Prostate gland (tissue), 2 donors: ENCODE measurements around the gene TPX2. TPM values are rescaled to one million over a fixed set of nuclear protein-coding genes. Genes with fewer than 3 reads are reported as not detected.

Source experiments
- DNase-seq: peaks from one replicate; pipeline ENCODE4 v3.0.0-alpha.2; 2019; ENCODE audit warnings: low spot score
- H3K27ac ChIP-seq, 2 donors: fragments of 200-600 bp; sonication (generic); 2 replicates each; pipeline ENCODE4 v1.5.1; 2017 to 2019
- H3K27me3 ChIP-seq: fragments of 200-600 bp; sonication (generic); replicated peaks from 2 replicates; pipeline ENCODE4 v1.5.1; 2019; ENCODE audit not compliant: insufficient read depth
- H3K36me3 ChIP-seq, 2 donors: fragments of 200-600 bp; sonication (generic); 1 replicate in 1 of 2; 2 replicates in 1 of 2; pipeline versions ENCODE4 v1.5.1 to v1.8.1; 2017 to 2019
- H3K4me1 ChIP-seq: fragments of 200-600 bp; sonication (generic); replicated peaks from 2 replicates; pipeline ENCODE4 v1.5.1; 2019
- H3K4me3 ChIP-seq, 2 donors: fragments of 200-600 bp; sonication (generic); 2 replicates each; pipeline ENCODE4 v1.5.1; 2017 to 2019
- H3K9me3 ChIP-seq: fragments of 200-600 bp; sonication (generic); 2 replicates; pipeline ENCODE4 v1.5.1; 2017
- POLR2A ChIP-seq: fragments of 450-650 bp; IDR thresholded peaks from one replicate; pipeline ENCODE4 v1.6.1; 2016; ENCODE audit warnings: antibody characterized with exemption, mild to moderate bottlenecking
- POLR2AphosphoS5 ChIP-seq: sonication (generic); formaldehyde crosslinking; IDR thresholded peaks from one replicate; pipeline ENCODE4 v1.6.1; 2017; ENCODE audit warnings: antibody characterized with exemption
- whole genome bisulfite sequencing: methylation state at CpG from one replicate; pipeline ENCODE4 v1.1.5; 2018; 5-methylcytosine and 5-hydroxymethylcytosine counted together
- intact Hi-C: fragments of 100-400 bp; cut with DNase I; formaldehyde crosslinking; loops from one replicate; pipeline ENCODE4 v1.14.2; 2022
- total RNA-seq, 2 donors: library from RNA; depleted of rRNA; stranded (reverse); fragments of >200 nt; gene quantifications; one replicate each; pipeline ENCODE4 v1.1.0, GENCODE V29; 2016
- TF ChIP-seq, protein P1 (sequence below), 4 experiments: fragments of 200-600 bp in 2 of 4; fragments of 450-650 bp in 2 of 4; sonication (generic) in 2 of 4; IDR thresholded peaks; 1 replicate in 3 of 4; 2 replicates in 1 of 4; pipeline ENCODE4 v1.5.1; 2016 to 2019; ENCODE audit warnings: antibody characterized with exemption in 4 of 4, mild to moderate bottlenecking in 2 of 4, moderate library complexity in 2 of 4

TPX2 gene
- total RNA-seq, 2 donors from 2014 or later: 1.4 to 23.2 TPM

DNA sequence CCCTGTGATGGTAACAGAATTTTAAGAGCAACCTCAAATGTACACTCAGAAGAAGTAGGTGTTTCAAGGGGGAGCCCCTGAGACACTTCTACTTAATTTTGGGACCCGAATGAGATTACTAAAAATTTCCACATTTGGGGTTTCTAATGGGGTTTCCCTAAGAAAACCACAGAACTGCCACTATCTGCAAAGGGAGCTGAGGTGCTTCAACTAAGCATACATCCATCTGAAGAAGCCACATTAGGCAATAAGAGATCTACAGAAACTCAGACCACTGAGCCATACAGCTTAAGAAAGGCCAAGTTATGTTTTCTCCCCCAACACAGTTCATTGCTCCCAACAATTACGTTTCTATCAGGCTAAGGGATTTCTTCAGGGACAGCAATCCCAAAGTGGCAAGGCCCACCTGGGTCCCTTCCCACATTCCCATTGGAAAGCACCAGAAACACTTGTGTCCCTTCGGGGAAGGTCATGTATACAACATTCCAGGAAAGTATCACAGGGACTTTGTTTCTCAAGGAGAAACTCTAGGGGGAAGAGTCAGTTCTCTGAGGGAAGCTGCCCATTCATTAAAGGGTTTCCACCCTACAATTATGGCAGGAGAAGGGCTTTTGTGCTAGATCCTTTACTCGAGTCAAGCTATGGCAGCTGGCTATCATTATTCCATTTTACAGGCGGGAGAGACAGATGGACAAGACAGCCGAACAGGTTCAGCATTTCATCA, 21.4 kb upstream of the TPX2 start:
- Histone ChIP-seq H3K4me1 (peaks cover 16% of the 10 kb centered on the region), H3K36me3 (no peaks in the 10 kb centered on the region), H3K27ac (peak overlapping the region; percentile 96 to 100), H3K9me3 (no peaks in the 10 kb centered on the region), H3K4me3 (peak overlapping the region in 1 of 2 donors; percentile 90), H3K27me3 (no peaks in the 10 kb centered on the region)
- intact Hi-C loops: no loop called here
- no peak for DNase-seq
- WGBS: 69% methylated on average over 6 of the region's 6 CpGs
- TF ChIP-seq, protein P1, sequence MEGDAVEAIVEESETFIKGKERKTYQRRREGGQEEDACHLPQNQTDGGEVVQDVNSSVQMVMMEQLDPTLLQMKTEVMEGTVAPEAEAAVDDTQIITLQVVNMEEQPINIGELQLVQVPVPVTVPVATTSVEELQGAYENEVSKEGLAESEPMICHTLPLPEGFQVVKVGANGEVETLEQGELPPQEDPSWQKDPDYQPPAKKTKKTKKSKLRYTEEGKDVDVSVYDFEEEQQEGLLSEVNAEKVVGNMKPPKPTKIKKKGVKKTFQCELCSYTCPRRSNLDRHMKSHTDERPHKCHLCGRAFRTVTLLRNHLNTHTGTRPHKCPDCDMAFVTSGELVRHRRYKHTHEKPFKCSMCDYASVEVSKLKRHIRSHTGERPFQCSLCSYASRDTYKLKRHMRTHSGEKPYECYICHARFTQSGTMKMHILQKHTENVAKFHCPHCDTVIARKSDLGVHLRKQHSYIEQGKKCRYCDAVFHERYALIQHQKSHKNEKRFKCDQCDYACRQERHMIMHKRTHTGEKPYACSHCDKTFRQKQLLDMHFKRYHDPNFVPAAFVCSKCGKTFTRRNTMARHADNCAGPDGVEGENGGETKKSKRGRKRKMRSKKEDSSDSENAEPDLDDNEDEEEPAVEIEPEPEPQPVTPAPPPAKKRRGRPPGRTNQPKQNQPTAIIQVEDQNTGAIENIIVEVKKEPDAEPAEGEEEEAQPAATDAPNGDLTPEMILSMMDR (IDR thresholded peaks at IDR 0.05): no peak
- TF ChIP-seq POLR2A: no peak

DNA sequence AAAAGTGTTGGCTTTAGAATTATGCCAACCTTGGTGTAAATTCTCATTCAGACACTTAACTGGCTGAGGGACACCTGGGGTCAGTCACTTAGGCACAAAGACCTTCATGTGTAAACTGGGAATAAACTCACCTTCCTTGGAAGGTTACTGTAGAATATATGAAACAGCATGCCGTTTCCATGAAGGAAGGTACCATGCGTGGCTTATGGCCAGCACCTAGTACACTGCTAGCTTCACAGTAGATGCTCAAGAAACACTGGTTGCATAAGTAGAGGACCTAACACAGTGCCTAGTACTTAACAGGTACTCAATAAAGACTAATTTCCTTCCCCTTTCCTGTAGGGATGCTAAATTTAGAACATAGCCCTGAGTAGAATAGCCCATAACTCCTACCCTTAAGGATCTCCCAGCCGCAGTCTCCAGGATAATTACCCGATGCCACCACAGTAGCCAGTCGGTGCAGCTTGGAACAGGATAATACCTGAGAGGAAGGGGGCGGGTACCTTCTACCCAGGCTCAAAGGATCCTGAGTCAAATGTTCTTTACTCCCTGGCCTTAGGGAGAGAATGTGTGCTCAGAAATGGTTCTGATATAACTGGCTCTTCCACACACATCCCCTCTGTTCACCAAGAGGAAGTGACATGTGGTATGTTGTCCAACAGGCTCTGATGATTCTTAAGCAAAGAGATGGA, 20.0 kb upstream of the TPX2 start:
- Histone ChIP-seq H3K36me3 (no peaks in the 10 kb centered on the region), H3K4me1 (peaks cover 7% of the 10 kb centered on the region), H3K27me3 (no peaks in the 10 kb centered on the region), H3K9me3 (no peaks in the 10 kb centered on the region), H3K4me3 (peak overlapping the region; percentile 90 to 91), H3K27ac (peak overlapping the region; percentile 96 to 100)
- 31% methylated on average over 6 of the region's 6 CpGs for WGBS
- peak; percentile 83 for DNase-seq
- TF ChIP-seq, protein P1 (IDR thresholded peaks at IDR 0.05): no peak
- TF ChIP-seq POLR2AphosphoS5 (no peak), POLR2A (peak; percentile 58)
- intact Hi-C loops: no loop called here

DNA sequence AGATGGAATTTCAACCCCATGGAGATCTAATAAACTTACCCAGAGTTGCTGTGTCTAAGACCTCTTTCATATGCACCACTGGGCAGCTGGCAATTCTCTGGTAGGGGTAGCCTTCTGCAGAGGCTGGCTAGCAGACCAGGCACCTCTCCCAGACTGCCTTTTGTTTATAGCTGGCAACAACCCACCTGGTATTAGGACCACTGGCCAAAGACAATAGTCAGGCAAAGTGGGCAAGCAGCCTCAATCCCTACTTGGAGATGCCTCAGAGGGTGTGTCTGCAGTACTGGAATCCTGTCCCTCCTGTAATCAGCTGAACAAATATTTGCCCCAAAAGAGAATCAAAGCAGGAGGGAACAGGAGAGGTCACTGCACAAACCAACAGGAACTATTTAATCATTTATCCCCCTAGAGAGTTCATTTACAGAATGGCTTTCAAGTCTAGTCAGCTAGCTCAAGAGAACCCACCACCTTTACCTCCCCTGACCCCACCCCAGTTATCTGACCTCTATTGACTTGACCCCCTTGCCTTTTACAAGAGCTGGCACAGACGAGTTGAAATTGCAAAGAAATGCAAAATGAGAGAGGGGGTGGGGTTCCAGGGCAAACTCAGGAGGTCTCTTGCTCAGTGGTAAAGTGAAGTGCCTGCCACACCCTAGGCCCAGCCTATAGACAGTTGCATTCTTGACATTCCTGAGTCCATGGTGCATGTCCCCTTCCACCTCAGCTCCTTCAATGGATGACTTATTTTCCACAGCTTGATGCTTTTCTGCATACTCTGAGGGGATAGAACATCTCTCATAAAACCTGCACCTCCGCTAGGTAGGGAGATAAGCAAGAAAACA, 19.2 kb upstream of the TPX2 start:
- H3K4me3 ChIP-seq: peak overlapping the region; percentile 90 to 91
- no peaks in the 10 kb centered on the region for H3K9me3 ChIP-seq
- TF ChIP-seq POLR2A (no peak), POLR2AphosphoS5 (no peak)
- TF ChIP-seq, protein P1 (IDR thresholded peaks at IDR 0.05): no peak
- peak overlapping the region; percentile 96 to 100 for H3K27ac ChIP-seq
- peak; percentile 79 for DNase-seq
- no peaks in the 10 kb centered on the region for H3K36me3 ChIP-seq
- intact Hi-C loops: no loop called here
- 32% methylated on average over 2 of the region's 2 CpGs for WGBS
- peaks cover 7% of the 10 kb centered on the region for H3K4me1 ChIP-seq
- H3K27me3 ChIP-seq: no peaks in the 10 kb centered on the region

DNA sequence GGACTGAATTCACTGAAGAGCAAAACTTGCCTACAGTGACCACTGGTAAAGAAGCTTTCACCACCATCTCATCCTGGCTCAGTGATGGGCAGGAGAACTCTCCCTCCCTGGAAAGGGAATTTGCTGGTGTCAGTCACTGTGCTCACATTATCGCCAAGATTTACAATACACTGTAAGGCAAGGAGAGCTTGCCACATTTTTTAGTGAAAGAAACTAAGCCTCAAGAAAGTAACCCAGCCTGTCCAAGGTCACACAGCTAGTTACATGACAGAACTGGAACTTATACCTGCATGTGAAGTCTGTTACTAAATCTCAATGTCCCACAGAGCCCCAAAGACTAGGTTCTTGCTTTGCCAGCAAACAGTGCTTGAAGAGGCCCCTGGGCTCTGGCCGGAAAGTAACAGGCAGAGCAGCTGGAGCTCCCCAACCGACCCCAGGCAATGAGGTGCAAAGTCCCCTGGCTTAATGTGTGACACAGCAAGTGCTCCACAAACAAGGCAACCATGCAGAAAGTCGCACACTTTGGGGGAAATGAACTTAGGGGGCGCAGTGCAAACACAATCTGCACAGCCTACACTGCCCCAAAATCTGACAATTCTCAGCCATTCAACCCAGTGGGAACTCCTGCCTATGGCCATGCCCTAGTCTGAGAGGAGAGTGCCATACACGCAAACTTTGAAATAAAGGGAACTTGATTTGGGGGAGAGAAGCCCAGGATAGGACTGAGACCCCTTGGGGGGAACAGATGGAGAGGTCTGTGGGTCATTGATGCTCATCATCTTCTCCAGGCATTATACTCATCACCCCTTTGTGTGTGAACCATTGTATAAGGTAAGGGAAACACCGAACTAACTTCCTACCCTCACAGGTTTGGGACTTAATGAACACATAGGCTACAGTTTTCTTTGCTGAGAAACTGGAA, 18.3 kb upstream of the TPX2 start:
- peak overlapping the region; percentile 90 to 91 for H3K4me3 ChIP-seq
- TF ChIP-seq POLR2AphosphoS5 (no peak), POLR2A (no peak)
- TF ChIP-seq, protein P1 (IDR thresholded peaks at IDR 0.05): no peak
- no peak for DNase-seq
- H3K4me1 ChIP-seq: peaks cover 7% of the 10 kb centered on the region
- peak overlapping the region; percentile 96 to 100 for H3K27ac ChIP-seq
- H3K27me3 ChIP-seq: no peaks in the 10 kb centered on the region
- H3K9me3 ChIP-seq: no peaks in the 10 kb centered on the region
- no peaks in the 10 kb centered on the region for H3K36me3 ChIP-seq
- WGBS: 19% methylated on average over 7 of the region's 7 CpGs
- intact Hi-C loops: no loop called here
